Umbilical cord (tissue), 2 donors: ENCODE measurements around the gene CFAP45. TPM values are rescaled to one million over a fixed set of nuclear protein-coding genes. Genes with fewer than 3 reads are reported as not detected.

Experiments
- DNase-seq: peaks from one replicate; pipeline ENCODE4 v3.0.0-alpha.2; 2015; ENCODE audit warnings: low spot score
- total RNA-seq: library from RNA; depleted of rRNA; stranded (reverse); fragments of >200 nt; gene quantifications from one replicate; pipeline ENCODE4 v1.2.3, GENCODE V29; 2014; ENCODE audit warnings: low replicate concordance; ENCODE audit not compliant: insufficient read depth

CFAP45 gene
- total RNA-seq, 1 donor from 2014 or later: 13.2 TPM

DNA sequence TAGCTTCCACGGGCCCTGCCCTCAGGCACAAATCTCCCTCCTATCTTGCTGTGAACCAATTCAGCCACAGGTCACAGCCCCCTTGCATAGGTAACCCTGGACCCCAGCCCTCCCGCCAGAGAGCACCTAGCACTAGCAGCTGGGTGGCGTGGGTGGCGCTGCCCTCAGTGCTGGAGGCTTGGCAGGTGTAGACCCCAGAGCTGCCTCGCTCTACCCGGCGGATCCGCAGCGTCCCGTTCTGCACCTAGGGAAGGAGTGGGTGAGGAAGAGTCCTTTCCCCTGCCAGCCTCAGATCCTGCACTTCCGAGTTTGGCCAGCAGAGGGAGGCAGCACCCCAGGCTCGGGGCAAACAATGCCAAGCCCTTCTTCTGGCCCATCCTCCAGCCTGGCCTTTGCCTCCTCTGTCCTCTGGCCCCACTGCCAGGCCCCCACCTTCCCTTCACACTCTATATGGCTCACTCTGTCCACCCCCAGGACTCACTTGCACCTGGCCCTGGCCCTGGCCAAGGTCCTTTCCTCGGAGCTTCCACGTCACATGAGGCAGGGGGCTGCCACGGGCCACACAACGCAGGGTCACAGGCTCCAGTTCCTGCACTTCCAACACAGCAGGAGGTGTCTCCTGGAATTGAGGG, 36.4 kb upstream of the CFAP45 start:
- DNase-seq: peak; percentile 61

DNA sequence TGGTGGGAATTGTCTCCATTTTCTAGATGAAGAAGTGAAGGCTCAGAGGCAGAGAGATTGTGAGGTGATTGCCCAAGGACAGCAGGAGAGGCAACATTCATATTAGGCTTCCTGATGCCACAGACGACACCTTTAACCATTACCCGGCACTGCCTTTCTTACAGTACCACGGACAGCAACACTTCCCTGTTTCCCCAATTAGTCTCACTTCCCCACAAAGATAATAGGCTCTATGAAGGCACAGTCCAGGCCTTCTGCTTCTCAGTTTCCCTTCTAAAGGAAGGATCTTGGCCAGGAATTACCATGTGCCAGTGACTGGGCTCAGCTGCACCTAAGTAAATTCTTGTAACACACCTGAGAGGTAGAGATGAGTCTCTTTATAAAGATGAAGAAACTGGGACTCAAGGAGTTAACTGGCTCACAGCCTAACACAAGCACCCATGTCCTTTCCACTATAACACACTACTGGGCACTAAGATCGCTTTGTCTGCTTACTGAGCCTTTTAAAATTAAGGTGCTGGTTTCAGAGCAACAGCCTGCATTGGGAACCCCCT, 35.8 kb upstream of the CFAP45 start:
- DNase-seq: no peak

DNA sequence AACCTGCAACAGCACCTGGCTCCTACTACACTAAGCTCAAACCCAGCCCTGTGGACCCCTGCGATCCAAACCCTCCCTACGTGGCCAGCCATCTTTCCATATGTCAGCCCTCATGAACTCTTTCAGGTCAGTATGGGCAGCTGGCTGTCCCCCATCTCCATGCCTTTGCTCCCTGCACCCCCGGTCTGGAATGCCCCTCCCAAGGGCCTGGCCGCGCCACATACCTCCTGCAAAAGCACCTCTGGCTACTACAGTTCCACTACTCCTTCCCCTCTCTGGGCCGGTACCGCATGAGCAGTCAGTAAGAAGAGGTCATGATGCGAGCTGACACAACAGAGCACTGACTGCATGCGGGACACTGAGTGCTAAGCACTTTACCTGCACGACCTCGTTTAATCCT, 35.3 kb upstream of the CFAP45 start:
- DNase-seq: no peak

DNA sequence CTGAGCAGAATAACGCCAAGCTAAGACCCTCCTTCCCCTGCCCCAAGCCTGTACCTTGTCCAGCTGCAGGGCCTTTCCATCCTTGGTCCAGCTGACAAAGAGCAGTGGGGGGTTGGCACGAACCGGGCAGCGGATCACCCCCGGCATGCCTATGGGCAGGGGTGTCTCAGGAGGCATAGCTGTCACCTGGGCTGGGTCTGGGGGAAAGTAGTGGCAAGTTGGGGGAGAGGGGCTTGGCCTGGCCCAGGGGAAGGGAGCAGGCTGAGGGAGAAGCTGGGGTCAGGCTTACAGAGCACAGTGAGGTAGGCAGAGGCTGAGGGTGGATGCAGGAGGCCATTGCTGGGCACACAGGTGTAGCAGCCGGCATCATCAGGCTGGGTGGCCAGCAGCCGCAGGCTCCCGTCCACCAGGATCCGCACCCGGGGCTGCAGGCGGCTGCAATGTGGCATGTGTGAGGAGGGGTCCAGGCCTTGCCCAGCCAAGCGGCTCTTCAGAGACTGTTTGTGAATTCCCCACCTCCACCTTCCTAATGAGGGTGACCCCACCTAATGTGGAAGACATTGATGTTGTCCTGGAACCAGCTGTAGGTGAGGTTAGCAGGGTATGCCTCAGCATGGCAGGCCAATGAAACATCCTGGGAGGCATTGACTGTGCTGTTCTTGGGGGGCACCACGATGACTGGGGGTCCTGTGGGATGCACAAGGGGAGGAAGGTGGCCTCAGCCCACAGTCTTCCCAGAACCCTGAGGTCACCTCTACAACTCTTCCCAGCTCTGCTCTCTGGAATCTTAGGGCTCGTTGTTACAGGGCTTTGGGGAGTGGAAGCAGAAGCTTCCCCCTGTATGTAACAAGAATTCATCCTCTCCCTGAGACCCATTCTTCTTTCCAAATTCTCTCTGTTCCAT, 34.4 kb upstream of the CFAP45 start:
- DNase-seq: no peak

DNA sequence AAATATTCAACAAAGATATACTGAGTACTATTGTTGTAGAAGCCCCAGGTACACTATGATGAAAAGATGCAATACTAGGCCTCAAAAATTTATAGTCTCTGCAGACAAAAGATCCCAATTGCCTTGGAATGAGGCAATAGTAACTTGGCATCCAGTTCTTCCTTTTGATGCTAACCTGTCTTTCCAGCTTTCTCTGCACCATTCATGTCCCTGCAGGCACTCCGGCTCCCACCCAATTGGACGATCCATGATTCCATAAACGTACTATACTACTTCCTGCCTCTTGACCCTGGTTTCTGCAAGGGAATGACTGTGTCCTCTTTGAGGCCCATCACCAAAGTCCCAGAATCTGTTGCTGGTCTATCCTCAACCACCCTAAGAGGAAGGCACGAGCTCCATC, 33.4 kb upstream of the CFAP45 start:
- no peak for DNase-seq

DNA sequence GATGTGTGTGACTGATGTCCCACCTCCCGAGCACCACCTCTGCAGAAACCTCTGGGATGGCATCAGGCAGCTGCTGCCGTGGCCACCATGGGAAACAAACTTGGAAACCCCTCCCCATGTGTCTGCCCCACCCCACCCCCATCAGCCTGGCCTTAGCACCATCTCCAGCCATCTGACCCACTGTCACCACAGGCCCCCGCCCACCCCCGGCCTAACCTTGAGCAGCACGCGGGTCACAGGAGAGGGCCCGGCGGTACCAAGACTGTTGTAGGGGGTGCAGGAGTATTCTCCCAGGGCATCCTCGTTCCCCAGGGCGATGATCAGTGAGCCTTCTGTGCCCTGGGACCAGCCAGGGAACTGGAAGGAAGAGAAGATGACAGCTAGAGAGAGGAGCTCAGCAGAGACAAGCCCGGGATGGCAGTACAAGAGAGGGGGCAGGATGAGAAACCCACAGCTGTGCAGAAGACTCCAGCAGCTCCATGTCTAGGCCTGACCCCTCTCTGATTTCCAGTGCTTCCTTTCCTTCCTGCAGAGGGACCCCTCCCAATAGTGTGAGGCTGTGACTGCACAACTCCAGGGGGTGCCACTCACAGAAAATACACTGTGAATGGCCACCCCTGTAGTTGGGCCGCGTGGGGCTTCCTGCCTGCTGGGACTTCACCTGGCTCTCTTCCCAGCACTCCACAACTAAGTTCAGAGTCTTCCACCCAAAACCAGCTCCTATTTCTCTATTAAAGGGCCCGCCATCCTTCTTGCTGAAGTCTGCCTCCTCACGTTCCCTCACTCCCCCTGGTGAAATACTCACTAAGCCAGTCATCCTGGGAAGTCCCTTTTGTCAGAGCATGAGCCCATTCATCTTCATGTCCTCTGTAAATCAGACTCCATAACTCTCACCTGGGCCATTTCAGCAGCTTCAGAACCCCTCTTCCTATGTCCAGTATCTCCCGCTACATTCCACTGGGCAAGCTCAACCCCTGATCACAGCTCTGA, 32.6 kb upstream of the CFAP45 start:
- DNase-seq: no peak

DNA sequence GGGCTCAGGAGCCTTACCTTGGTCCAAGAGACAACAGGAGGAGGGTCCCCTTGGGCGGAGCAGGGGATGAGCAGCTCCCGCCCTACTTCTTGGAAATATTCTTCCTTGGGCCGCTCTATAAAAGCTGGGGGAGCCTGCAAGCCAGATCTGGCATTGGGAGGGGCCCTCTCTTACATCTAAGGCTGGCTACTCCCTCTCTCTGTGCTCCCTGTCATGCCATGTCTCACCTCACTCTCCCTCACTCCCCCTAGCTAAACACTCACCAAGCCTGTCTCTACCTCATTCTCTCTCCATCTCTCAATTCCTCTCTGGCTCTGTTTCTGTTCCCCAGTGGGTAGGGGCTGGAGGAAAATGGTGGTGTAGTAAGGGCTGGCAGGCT, 31.8 kb upstream of the CFAP45 start:
- DNase-seq: no peak

DNA sequence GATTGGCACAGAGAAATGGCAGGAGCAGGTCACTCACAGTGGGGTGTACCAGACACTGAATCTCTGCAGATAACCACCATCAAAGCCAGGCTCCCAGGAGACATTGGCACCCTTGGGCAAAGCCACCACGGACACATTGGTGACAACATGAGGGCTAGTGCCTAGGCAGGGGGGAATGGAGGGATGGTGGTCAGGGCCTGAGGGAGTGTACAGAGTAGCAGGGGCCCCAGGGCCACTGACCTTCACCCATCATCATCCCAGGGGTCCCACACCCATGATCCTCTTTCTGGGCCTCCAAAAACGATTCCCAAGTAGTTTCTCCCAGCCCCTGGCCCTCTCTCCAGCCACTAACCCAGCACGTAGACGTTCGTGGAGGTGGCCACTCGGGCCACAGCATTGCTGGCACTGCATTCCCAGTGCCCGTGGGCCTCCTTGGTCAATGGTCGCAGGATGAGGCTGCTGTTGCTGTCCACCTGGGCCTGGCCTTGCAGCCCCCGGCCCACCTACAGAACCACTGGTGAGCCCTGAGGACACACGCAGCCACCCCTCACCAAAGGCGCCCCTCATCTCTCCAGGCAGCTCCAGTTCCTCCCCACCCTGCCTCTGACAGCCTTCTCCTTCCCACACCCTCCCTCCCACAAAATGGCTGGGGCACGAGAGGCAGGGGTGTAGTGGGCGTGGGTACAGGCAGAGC, 31.3 kb upstream of the CFAP45 start:
- no peak for DNase-seq

DNA sequence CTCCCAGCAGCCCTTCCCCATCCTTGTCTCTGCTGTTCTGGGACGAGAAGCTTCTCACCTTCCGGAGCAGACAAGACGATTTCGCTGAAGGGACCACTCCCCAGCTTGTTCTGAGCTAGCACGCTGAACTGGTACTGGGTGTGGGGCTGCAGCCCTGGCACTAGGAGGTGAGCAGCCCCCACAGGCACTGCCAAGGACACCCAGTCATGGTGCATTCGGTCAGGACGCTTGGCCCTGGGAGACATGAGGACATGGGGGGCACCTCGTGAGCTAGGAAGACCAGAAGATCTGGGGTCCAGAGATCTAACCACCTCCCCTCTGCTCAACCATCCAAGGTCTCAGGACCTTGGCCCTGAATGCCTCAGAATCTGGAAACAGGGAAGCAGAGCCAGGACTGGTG, 30.7 kb upstream of the CFAP45 start:
- no peak for DNase-seq

DNA sequence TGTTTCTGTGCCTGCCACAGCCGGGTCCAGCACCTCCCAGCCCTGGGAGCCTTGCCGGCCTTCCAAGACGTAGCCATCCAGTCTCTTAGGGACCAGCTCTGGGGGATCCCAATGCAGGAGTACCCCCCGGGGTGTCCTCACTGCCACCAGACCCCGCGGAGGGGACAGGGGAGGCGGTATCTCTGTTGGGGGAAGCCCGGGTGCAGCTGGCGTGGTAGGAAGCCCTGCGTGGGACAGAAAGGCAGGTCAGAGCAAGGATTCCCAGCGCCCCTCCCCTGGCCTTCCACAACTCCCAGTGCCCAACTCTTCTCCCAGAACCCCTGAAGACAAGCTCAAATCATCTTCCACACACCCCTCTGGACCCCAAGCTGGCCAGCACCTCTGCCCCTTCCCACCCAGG, 30.3 kb upstream of the CFAP45 start:
- no peak for DNase-seq

DNA sequence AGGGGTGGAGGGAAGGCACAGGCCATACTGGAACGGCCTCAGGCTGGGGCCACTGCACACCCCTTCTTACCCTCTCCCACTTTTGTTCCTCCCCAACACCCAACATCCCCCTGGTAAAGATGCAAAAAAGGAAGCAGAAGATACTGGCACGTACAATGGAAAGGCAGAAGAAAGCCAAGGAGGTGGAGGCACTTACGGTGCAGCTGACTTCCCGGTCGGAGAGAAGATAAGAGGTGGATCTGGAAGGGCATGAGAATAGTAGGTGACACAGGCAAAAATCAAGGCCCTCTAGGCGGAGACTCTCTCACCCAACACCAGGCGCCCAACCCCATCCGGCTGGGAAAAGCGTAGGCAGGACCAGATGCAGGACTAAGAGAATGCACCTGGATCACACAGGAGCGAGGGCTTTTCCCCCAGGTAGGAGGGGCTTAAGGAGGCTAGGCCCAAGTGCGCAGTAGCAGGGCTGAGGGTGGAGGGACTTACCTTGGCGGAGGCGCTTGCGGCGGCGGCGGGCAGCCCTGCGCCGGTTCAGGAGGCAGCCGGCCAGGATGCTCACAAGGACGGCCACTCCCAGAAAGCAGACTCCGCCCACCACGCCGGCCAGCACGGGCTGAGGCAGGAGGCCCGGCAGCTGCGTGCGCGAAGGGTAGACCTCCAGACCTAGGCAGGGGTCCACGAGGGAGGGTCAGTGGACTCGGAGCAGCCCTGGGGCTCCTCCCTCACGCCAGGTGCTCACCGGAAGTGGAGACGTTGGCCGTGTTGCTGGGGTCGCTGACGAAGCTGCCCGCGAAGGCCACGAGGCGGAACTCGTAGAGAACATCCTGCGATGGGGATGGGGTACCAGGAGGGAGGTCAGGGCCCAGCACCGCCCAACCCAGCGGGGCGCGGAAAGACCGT, 29.4 kb upstream of the CFAP45 start:
- no peak for DNase-seq

DNA sequence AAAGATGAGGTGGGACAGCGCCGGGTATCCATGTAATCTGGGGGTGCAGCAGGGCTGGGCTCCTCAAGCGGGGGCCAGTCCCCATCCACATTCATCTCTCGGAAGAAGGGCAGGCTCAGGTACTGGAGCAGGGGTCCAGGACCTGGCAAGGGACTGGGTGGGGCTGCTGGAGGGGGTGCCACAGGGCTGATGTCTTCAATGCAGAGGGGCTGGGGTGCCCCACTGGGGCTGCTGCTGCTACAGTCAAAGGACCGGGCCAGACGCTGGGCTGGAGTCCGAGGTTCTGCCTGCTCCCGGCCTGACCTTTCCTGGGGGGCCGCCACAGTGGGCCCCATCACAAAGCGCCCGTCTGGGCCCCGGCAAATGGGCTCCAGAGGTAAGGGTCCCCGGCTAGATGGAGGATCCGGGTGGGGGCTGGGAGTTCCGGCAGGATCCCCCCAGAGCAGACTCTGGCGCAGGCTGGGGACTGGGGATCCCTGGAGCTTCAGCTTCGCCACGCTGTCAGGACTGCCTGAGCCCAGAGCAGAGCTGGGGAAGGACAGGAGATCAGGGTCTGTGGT, 28.6 kb upstream of the CFAP45 start:
- DNase-seq: no peak

DNA sequence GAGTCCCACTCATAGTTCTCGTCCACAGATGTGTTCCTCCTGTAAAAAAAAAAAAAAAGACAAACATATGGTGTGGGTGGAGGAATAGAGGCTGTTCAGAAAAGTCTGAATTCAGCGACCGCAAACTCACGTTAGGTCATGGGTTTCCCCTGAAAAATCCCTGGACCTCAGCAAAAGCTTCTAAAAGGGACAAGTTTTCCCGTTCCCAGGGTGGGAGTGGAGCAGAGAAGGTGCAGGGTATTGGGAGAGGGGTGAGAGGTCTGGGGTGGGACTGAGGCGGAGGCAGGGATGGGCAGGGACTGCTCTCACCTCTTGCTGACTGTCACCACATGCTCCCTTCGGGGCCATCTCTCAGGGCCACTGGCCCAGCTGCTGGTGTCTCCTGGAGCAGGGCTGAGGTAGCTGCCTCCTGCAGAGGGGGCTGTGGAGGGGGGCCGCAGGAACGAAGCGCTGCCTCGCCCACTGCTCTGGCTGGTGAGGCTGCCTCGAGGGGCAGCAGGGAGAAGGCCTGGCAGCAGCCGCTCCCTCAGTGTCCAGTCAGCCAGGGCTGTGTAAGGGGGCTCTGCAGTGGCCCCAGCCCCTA, 28.0 kb upstream of the CFAP45 start:
- DNase-seq: no peak

DNA sequence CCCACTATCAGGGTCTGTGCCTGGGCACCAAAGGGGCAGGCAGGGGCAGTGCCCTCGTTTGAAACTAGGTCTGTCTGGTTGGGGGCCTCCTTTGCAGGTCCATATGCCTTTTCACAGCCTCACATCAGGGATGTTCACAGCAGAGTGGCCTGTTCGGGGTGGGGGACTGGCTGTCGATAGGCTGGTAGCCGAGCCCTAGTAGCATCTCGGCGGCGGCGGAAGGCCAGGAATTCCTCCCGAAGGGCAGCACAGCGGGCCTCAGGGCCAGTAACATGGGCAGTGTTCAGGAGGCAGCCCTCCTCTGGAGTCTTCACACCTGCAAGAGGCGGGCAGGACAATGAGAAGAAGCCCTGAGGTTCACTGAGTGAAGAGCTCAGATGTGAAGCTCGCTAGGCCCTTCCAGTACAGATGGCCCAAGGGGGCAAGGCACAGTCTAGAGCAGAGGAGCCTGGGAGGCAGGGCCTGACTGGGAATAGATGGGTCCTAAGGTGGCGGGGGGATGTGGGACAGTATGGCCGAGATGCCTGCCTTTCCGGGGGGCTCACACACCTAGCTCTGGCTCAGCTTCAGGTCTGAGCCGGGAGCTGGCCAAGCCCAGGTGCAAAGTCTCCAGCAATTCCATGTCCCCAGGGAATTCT, 27.4 kb upstream of the CFAP45 start:
- no peak for DNase-seq

DNA sequence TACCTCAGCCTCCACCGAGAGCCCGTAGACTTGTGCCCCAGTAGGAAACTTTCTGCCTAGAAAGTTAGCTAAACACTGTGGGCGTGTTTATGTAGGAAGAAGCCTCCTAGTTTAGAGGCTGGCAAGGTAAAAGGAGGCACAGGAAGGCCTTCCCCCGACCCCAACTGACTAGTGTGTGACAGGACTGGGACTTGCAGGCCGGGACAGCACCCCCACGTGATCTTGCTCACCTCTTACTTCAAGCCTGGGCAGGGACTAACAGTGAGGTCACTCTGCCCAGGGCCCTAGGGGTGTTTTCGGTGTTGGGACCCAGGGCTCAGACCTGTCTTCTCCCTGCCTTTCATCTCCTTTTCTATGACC, 25.7 kb upstream of the CFAP45 start:
- no peak for DNase-seq

DNA sequence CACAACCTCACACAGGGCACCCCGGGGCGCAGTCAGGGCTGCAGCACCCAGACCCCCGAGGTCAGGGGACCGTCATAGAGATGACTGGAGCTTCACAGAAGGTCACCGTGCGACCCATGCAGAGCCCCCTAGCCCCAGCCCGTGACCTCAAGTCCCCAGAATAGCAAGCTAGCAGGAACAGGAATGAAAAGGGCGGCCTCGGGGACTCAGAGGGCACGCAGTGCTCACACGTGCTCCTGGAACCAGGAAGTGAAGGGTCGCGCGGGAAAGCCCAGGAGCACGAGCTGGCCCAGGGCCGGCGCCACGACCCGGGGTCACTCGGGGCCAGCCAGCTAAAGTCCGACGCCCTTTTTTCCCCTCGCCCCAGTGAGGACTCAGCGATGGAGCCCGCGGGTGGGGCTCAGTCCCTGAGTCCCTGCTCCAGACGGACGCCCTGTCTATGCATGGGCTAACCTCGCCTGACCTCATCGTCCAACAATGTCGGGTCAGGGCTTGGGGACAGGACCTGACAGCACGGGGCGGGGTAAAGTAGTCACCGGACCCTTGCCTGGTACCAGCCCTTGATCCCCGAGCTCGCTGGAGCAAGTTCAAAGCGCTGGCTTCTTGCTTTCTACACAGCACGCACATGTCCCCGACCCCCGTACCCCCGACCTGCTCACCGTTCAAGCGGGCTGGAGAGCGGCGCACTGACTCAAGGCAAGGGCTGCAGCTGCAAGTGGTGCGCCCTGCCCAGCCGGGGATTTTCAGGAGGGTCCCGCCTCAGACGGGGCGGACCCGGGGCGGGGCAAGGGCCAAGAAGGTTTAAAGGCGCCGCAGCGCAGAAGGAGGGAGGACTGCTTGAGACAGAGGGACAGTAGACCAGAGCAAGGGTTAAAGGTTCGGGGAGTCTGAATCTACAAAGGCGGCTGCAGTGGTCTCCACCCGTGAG, 25.1 kb upstream of the CFAP45 start, which contains the start of gene TAGLN2:
TSS of gene TAGLN2 (minus strand) at position 717 of the 928 bp plus-strand sequence. CDS start 4,998 bp downstream, outside the sequence.
- peak; percentile 98 for DNase-seq

DNA sequence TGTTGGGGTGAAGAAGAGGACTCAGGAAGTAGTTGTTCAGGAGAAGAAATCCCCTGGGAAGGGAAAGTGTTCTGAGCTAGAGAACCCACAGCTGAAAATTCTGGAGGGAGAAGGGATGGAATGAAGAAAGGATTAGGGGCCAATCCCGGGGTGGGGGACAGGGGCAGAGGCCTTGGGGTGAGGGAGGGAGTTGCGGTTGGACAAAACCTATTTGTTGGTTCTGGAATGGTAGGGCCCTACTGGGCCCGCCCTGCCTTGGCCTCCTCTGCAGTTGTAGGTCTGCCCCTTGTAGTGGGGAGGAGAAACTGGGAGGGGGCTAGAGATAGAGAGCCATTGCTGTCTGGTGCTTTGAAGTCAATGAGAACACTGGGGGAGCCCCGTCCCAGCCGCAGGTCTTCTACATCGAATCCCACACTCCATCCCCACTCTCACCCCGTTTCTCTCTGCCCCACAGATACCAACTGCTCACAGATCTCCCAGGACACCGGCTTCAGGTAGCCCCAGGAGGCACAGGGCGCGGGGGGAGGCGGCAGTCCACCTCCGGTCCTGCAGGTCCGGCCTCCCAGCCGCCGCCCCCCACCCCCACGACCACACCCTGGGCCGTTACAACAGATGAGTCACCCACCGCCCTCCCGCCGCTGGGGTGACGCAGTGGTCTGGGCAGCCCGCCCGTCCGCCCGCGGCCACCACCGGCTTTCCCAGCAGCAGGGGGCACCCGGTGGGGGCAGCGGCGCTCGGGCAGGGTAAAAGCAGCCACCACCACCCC, 24.2 kb upstream of the CFAP45 start:
- DNase-seq: peak; percentile 83
